DMS 273 (cell line): ENCODE results near the gene PRRC2B.
A peak's percentile ranks its signal among the peaks of the same experiment; 100 is the strongest.
"Not testable (repeated sequence)": the region's sequence is repeated elsewhere in the genome, so short reads cannot be mapped to it uniquely, and the experiment has no call there.

ENCODE experiments used
- DNase-seq: peaks from one replicate; lab custom pipeline; 2025; ENCODE audit not compliant: unreplicated experiment; lab: John Stamatoyannopoulos, UW

The PRRC2B gene

DNA sequence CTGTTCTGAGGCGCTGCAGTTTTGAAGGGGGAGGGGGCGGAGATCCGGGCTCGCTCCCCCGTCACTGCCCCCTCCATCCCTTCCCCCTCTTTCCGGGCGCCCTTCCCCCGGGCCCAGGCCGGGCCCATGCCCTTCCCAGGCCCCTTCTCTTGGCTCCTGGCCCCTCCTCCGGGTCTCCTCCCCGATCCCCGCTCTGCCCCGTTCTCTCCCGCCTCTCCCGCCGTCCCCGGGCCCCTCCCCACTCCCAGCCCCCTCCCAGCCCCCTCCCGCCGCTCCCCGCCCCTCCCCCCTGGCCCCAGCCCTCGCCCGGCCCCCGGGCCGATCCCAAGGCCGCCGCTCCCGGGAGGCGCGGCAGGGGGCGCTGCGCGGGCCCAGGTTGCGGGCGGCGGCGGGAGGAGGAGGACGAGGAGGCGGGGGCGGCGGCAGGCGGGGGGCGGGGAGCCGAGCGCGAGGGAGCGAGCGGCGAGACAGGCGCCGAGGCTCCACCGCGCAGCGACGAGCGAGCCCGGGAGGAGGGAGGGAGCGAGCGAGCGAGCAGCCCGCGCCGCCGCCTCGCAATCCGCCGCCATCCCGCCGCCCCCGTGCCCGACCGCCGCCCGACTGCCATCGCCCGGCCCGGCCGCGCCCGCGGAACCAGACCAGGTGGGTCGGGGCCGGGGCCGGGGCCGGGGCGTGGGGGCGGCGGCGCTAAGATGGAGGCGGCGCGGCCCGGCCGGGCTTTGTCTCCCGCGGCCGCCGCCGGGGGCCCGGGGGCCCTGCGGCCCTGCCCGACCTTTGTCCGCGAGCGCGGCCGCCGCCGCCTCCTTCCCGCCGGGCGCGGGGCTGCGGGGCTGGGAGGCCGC, at the start of gene PRRC2B:
PRRC2B (plus strand) TSS at position 465 of the 842 bp plus-strand sequence. CDS start 36,059 bp downstream, outside the sequence.
- peak; percentile 94 for DNase-seq

DNA sequence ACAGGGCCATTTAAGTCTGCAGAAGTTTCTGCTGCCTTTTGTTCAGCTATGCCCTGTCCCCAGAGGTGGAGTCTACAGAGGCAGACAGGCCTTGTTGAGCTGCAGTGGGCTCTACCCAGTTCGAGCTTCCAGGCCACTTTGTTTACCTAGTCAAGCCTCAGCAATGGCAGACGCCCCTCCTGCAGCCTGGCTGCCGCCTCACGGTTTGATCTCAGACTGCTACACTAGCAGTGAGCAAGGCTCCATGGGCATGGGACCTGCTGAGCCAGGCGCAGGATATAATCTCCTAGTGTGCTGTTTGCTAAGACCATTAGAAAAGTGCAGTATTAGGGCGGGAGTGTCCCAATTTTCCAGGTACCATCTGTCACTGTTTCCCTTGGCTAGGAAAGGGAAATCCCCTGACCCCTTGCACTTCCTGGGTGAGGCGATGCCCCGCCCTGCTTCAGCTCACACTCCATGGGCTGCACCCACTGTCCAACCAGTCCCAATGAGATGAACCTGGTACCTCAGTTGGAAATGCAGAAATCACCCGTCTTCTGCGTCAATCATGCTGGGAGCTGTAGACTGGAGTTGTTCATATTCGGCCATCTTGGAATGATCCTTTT, 48.9 kb upstream of the PRRC2B start:
- DNase-seq: not testable (repeated sequence)

DNA sequence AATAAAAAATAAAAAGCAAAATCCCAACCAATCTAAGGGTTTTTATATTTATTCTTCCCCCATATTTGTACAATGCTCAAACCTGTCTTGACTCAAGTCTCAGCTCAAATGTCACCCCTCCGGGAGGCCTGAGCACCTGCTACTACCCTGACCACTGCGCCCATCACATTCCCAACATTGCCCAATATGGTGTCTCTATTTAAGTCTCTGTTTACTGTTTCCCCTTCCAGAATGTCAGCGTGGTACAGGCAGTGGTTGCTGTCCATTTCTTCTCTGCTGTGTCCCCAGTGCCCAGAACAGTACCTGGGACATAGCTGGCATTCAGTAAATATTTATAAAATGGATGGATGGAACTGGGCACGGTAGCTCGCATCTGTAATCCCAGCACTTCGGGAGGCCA, 47.3 kb upstream of the PRRC2B start:
- DNase-seq: no peak

DNA sequence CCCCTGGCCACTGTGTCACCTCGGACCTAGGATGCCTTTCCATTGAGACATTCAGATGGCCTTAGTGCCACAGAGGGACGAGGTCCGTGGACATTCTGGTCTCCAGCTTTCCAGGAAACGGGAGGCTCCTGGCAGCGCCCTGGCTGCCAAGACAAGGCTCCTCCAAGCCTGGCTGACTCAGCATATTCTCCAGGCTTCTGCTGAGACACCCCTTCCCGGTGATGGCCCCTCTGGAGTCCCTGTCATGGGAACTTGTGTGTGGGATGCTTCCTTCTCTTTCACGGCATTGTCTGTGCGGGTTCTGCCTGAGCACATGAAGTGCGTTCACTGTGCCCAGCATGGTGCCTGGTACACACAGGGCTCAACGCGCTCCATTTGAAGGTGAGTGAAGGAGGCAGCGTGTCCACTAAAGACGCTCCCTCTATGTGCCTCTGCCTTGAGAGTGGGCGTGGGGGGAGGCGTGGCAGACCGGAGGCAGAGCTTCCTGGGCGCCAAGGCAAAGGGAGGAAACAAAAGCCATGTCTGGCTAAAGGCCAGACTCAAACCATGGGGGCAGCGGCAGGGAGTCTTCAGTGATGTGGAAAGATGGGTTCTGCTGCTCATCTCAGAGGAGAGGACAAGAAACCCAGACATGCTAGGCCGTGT, 46.4 kb upstream of the PRRC2B start:
- no peak for DNase-seq

DNA sequence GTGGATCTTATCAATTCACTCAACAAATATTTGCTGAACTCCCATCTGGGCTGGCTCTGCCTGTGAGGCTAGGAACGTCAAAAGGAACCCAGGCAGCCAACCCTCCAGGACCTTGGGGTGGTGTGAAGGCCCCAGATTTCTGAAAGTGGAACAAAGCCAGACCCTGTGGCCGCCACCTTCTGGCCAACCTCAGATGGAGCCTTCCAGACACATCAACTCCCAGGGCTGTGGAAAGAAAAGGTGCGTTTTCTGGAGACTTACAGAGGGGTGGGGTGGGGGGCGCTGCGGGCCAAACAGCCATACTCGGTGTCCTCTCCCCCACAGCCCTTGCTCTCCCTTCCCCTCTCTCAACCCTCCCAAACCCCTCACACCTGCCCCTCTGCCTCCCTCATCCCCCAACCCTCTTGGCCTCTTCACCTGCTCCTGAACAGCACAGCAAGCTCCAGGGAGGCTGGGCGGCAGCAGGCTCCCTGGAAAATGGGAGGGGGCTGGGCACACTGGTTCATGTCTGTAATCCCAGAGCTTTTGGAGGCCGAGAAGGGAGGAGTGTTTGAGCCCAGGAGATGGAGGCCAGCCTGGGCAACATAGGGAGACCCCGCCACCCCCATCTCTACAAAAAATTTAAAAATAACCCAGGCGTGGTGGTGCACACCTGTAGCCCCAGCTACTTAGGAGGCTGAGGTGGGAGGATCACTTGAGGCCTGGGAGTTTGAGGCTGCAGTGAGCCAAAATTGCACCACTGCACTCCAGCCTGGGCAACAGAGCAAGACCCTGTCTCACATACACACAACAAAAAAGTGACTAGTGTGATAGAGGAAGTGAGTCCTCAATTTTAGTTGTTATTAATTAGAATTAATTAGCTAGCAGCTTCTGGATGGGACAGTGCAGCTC, 45.0 kb upstream of the PRRC2B start:
- DNase-seq: peak; percentile 27

DNA sequence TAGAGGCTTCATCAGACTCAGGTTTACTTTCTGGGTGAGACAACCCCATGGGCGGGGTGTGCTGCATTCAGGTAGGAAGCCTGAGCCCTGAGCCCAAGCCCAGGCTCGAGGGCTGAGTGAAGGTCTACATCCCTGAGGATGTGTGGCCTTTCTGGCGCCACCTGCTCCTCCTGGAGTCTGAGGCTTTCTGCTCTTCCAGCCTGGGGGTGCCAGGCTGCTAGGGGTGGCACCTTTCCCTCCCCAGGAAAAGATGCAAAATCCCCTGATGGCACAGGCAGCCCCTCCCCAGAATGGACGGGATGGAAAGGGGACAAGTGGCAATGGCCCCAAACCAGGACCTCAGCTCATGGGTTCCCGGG, 44.4 kb upstream of the PRRC2B start:
- no peak for DNase-seq

DNA sequence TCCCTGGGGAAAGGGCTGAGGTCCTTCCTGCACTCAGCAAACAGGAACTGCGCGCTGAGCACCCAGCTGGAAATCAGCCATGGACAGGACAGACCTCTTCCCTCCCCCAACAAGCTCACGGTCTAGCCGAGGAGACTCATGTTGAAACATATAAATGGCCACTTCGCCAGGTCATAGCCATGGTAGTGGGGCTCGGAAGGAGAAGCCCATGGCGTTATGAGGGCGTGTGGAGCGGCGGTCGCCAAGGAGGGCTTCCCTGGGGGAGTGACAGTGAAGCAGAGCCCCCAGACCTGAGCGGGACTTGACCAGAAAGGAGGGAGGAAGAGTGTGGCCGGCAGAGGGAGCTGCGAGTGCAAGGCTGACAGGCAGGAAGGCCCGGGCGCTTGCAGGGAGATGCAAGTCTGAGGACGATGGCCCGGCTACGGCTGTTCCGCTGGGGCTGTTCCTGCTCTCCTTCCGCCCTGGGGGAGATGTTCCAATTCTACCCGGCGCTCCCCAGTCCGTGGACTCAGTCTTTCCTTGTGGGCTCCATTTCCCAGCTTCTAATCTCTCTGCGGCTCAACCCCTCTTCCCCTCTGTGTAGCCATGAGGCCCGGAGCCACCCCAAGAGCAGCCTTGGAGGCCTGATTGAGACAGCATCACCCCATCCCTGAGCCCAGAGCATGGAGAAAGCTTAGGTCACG, 43.9 kb upstream of the PRRC2B start:
- peak; percentile 91 for DNase-seq

DNA sequence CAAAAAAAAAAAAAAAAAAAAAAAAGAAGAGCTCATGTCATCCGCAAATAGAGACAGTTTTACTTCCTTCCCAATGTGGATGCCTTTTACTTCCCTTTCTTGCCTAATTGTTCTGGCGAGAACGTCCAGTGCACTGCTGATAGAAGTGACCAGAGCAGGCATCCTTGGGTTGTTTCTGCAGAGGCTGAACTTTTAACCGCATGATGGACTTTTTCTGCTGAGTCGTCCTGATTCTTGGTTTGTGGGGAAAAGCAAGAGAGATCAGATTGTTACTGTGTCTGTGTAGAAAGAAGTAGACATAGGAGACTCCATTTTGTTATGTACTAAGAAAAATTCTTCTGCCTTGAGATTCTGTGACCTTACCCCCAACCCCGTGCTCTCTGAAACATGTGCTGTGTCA, 37.4 kb upstream of the PRRC2B start:
- DNase-seq: not testable (repeated sequence)

DNA sequence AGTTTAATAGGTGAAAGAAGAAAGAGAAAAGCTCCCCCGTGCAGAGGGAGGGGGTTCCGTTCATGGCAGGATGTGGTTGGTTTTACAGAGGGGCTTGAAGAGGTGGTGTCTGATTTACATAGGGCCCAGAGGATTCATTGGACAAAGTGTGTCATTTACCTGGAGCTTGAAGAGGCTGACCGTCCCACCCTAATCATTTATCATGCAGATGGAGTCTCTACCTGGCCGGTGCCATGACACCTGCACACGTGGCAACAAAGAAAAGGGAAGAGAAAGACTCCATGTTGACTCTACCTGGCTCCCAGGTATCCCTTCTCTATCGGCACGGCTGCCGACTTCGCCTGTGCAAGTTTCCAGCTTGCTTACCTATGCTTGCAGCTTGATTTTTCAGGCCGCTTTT, 35.3 kb upstream of the PRRC2B start:
- no peak for DNase-seq

DNA sequence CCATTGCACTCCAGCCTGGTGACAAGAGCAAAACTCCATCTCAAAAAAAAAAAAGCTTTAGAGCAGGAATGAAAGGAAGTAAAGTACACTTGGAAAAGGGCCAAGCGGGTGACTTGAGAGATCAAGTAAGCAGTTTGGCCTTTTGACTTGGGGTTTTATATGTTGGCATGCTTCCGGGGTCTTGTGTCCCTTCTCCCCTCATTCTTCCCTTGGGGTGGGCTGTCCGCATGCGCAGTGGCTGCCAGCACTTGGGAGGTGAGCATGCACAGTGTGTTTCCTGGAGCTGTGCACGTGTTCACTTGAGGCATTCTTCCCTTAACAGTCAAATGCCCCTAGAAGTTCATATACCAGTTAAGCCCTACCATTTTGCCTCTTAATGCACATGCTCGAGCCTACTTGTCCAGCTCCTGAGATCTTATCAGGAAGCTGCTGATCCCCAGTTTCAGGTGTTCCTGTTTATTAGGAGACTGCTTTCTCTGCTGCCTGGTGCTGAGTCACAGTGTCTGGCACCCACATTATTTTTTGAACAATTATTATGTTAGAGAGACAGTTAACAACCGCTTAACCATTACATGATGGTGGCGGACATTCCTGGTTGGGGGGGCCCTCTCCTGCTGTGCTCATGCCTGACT, 32.6 kb upstream of the PRRC2B start:
- peak; percentile 49 for DNase-seq

DNA sequence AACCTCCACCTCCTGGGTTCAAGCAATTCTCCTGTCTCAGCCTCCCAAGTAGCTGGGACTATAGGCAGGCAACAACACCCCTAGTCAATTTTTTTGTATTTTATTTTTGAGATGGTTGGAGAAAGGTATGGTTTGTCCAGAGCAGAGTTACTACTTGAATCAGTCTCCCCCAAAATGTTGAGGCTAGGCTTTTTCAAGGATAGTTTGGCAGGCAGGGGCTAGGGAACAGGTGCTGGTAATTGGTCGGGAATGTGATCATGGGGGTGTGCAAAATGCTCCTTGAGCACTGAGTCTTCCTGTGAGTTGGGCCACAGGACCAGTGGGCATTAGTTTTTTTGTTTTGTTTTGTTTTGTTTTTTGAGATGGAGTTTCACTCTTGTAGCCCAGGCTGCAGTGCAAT, 28.3 kb upstream of the PRRC2B start:
- DNase-seq: no peak

DNA sequence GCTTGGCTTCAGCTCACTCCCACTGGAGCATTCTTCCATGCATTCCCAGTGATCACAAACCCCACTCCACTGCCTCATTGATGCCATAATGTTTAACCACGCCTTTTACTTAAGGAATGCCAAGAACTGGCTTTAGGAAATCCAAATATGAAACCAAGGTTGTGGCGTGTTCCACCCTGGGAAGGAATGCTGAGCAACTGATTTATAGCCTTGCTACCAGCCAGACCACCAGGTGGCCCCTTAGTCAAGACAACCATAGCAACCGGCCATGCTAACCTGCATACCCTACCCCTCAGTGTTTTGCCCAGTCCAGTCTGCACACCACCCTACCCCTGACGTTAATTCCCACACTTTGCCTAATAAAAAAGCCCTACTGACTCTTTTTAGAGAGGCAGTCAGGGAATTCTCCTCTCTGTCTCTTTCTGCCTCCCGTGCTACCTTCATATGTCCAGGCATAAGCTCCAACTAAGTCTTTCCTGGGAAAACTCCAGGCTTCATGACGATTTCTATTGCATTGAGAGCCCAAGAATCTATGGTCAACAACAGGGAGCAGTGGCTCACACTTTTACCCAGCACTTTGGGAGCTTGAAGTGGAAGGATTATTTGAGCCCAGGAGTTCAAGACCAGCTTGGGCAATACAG, 27.0 kb upstream of the PRRC2B start:
- peak; percentile 61 for DNase-seq

DNA sequence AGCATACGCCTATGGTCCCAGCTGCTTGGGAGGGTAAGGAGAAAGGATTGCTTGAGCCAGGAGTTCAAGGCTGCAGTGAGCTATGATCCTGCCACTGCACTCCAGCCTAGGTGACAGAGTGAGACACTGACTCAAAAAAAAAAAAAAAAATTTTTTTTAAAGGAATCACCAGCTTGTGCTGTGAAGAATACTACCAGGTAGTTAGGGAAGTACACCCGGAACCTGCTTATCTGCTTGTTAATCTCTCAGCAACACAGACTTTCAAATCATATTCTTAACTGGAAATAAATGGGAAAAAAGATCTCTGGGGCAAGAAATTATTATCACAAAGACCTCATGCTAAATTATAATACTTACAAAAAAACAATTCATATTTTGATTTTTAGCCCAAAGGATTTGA, 26.4 kb upstream of the PRRC2B start:
- no peak for DNase-seq

DNA sequence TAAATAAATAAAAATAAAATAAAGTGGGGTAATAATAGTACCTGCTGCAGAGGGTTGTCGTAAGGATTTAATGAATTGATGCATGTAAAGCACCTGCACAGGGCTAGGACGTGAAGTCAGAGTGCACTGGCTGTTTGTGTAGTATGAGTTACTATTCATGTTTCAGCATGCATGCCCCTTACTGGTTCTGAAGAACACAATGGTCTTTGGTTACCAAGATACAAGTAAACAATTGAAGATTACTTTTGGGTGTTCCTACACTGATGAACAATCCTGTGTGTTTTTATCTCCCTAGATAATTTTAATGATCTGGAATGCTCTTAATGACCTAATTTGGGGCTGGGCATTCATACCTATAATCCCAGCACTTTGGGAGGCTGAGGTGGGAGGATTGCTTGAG, 23.2 kb upstream of the PRRC2B start:
- no peak for DNase-seq

DNA sequence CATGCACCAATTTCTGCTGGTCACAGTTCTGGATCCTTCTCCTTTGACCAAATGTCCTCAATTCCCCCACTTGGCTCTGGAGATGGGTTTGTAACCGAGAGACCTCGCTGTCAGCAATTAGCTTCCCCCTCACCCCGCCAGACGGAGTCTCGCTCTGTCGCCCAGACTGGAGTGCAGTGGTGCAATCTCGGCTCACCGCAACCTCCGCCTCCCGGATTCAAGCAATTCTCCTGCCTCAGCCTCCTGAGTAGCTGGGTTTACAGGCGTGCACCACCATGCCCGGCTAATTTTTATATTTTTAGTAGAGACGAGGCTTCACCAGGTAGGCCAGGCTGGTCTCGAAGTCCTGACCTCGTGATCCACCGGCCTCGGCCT, 21.3 kb upstream of the PRRC2B start:
- DNase-seq: not testable (repeated sequence)

DNA sequence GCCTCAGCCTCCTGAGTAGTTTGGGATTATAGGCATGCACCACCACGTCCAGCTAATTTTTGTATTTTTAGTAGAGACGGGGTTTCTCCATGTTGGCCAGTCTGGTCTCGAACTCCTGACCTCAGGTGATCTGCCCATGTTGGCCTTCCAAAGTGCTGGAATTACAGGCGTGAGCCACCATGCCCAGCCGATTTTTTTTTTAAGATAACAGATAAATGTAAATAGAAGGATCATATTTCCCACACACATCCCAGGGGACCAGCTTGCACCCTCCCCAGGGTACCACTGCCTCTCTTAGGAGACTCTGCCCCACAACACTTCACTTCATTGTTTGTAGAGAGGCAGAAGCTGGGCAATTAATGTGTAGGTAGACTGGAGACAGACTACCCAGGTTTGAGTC, 19.2 kb upstream of the PRRC2B start:
- DNase-seq: not testable (repeated sequence)

DNA sequence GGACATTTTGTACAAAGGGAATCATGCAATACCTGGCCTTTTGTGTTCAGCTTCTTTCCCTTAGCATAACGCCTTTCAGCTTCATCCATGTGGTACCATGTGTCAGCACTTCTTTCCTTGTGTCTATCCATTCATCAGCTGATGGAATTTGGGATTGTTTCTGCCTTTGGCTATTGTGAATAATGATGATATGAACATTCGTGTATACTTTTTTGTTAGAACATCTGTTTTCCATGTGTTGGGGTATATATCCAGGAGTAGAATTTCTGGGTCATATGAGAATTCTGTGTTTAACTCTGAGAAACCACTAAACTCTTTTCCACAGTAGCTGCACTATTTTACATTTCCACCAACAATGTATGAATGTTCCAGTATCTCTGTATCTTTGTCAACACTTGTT, 14.8 kb upstream of the PRRC2B start:
- DNase-seq: no peak

DNA sequence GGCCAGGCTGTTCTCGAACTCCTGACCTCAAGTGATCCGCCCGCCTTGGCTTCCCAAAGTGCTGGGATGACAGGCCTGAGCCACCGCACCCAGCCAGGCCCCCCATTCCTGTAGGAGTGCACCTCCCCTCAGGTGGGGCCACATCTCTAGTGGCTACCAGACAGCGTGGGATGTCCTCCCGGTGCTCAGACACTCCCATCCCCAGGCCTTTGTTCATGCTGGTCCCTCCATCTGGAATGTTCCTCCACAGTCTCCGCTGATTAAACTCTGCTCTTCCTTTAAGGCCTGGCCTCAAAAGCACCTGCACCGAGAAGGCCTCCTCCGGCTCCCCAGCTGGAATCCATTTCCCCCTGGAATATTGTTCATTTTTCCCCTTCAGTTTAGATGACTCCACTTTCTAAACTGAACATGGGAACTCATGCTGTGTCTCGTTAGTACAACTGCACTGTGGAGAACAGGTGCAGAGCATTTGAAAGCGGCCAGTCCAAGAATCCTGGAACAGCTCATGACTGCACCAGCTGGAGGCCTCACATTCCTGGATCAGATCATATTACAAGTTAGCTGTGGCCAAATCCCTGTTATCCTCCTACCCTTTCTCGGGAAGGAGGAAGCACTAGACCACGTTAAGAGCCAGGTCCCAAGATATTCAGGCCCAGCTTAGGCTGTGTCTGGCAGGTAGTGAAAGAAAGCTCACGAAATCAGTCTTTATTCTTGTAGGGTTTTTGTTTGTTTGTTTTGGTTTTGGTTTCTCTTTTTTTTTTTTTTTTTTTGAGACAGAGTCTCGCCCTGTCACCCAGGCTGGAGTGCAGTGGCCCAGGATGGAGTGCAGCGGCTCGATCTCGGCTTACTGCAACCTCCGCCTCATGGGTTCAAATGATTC, 10.8 kb upstream of the PRRC2B start:
- DNase-seq: peak; percentile 94

DNA sequence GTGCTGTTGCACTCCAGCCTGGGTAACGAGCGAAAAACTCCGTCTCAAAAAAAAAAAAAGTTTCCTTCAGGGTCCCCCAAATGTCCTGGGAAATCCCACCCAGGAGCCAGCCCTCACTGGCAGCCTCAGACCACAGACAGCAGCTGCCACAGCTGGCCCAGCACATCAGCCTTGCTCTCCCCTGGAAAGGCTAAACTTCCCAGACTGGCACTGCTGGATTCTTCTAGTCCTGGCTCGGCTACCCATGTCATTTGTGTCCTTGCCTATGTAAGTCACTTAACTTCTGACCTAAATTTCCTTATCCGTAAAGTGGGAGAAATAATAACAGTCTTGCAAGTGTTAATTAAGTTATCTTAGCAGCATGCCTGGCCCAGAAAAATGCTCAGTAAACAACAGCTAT, 8.6 kb upstream of the PRRC2B start:
- DNase-seq: no peak
